Measurements from ENCODE around the gene ATP6V0E2.

- no peak for TF ChIP-seq CTCF (IDR thresholded peaks at IDR 0.05 in 2 of 3, conservative IDR thresholded peaks at IDR 0.05 in 1 of 3; ENCODE audit: borderline replicate concordance in 1 of 3, insufficient read depth in 1 of 3, low read depth in 2 of 3, low read length in 2 of 3)
- TF ChIP-seq CEBPB (IDR thresholded peaks at IDR 0.05; ENCODE audit: low read depth): no peak
- no peak for TF ChIP-seq POLR2A (IDR thresholded peaks at IDR 0.05; ENCODE audit: borderline replicate concordance, extremely low read depth, insufficient read depth, insufficient read length)
- TF ChIP-seq YY1 (IDR thresholded peaks at IDR 0.05; ENCODE audit: extremely low read depth, insufficient replicate concordance, low read depth, low read length): no peak
- TF ChIP-seq ELF1 (IDR thresholded peaks at IDR 0.05; ENCODE audit: borderline replicate concordance, low read depth): no peak
- TF ChIP-seq POLR2AphosphoS5 (IDR thresholded peaks at IDR 0.05; ENCODE audit: low read depth, low read length): no peak
These were observed 42.6 kb upstream of the ATP6V0E2 start for GRCh38 chr7:149830997-149831740.
